GM19240 (cell line): ENCODE results near the gene RNF208.
"Not testable (repeated sequence)": the region's sequence is repeated elsewhere in the genome, so short reads cannot be mapped to it uniquely, and the experiment has no call there.

Experiments
- DNase-seq: peaks from one replicate; pipeline ENCODE4 v3.0.0; 2011; ENCODE audit warnings: low spot score; ENCODE audit not compliant: insufficient read length

Gene RNF208

GRCh38 chr9:137253717-137254623 is 31.9 kb upstream of the RNF208 start:
- DNase-seq, result no peak

- DNase-seq, result no peak
Observed at GRCh38 chr9:137252555-137253506, 30.8 kb upstream of the RNF208 start.

- DNase-seq, result no peak
Observed at GRCh38 chr9:137251490-137252268, 29.6 kb upstream of the RNF208 start.

GRCh38 chr9:137251194-137251461 is 29.1 kb upstream of the RNF208 start, which contains the start of gene STPG3:
Gene STPG3 (plus strand): TSS chr9:137251286. CDS start chr9:137251287, 1 bp downstream.
- no peak for DNase-seq

- DNase-seq, result no peak
Observed at GRCh38 chr9:137250329-137251193, 28.5 kb upstream of the RNF208 start.

- no peak for DNase-seq
Observed at GRCh38 chr9:137247916-137248175, 25.8 kb upstream of the RNF208 start.

GRCh38 chr9:137247135-137247915 is 25.3 kb upstream of the RNF208 start:
- DNase-seq, result no peak

- DNase-seq, result no peak
Observed at GRCh38 chr9:137245450-137246421, 23.7 kb upstream of the RNF208 start.

- no peak for DNase-seq
Observed at GRCh38 chr9:137244486-137245449, 22.7 kb upstream of the RNF208 start.

- DNase-seq, result no peak
Observed at GRCh38 chr9:137243626-137244485, 21.8 kb upstream of the RNF208 start.

GRCh38 chr9:137243266-137243625 is 21.2 kb upstream of the RNF208 start:
- DNase-seq, result not testable (repeated sequence)

GRCh38 chr9:137242269-137243203 is 20.5 kb upstream of the RNF208 start:
- DNase-seq, result no peak

- DNase-seq, result no peak
Observed at GRCh38 chr9:137241490-137242268, 19.6 kb upstream of the RNF208 start.

GRCh38 chr9:137240841-137241489 is 18.9 kb upstream of the RNF208 start, which contains the start of gene TUBB4B:
Gene TUBB4B (plus strand): TSS chr9:137241287. CDS start chr9:137241361, 74 bp downstream.
- peak; percentile 99 for DNase-seq
